ENCODE measurements around the gene ALK.

The ALK gene

DNA sequence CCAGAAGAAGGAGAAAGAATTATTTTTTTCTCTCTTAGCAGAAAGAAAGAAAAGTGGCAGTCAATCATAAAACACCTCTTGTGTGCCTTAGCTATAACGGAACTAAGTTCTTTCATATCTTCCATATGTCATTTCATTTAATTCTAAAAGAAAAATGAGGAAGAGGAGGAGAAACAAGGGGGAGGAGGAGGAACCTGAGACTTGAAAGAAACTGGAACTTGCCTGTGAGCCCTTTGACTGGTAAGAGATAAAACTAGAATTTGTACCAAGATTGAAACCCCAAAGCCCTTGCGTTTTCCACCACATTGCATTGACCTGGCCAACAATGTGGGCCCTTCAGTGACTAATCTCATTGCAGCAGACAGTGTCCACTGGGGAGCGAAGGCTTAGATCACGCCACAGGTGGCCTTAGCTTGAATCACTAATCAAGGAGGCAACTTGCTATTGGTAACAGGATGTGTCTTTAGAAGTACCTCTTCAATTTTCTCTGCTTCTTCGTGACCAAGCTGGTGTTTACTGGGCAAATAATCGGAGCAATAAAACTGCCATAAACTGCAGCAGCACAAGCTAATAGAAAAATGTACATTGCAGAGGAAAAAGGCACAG is 498.2 kb downstream of the ALK start:
- no peak for DNase-seq

DNA sequence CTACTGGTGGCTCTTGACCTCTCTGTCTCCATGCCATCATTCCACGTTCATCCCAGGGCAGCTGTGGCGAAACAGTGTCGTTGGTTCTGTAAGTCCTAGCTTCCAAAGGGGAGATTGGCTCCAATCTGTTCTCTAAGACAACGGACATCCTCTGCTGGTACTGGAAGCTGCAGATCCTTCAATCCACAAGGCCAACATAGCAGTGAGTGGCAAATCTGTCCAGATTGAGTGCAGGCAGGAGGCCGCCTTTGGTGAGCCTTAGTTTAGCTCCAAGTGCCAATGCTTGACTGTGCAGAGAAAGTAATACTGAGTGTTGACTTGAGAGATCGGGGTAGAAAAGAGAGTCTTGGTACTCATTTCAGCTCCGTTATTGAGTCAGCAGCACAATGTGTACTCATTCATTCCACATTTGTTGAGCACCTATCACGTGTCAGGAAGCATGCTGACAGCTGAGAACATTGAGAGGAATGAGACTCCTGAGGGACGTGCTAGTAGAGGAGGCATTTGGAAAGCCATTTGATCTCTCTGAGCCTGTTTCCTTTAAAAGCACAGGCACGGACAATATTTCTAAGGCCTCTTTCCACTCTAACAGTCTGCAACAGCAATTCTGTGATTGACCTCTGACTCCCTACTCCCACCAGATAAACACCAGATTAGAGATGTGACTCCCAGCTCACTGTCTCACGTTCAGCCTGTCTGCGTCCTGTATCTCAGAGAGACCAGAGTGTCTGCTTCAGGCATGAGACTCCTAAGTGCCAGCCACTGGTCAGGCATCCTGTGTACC is 500.2 kb downstream of the ALK start:
- DNase-seq: no peak

DNA sequence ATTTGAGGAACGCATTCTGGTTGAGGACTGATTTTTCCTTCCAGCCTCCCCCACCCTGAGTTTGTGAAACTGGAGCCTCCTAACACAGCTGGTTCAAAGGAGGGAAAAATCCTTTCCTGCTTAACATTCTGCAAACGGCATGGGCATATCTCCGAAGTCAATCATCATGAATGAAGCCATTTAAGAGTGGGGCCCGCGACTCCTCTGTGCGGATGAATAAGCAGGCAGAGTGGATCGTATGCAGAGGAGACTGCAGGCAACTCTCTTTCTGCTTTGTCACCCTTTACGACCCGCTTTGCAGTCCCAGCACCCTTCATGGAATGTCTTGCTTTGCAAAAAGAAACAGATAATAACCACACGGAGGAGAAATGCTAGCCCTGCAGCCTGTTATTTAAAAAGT is 500.9 kb downstream of the ALK start:
- peak in 2 of 58 donors; percentile 3 to 7 for DNase-seq

DNA sequence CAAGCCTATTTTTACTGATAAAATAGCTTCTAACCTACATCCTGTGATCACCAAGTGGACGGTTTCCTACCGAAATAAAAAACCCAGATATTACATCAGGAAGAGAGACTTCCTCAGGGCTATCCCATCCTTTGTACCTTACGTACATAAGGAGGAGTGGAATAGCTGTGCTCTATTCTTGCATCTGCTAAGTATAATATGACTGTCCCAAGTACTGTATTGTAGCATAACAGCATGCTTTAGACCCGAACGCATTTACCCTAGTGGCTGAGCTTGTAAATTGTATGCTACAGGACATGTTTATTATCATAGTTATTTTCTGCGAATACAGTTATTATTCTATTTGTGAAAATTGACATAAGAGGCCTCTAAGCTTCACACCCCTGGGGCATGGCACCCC is 503.8 kb downstream of the ALK start:
- DNase-seq: no peak

DNA sequence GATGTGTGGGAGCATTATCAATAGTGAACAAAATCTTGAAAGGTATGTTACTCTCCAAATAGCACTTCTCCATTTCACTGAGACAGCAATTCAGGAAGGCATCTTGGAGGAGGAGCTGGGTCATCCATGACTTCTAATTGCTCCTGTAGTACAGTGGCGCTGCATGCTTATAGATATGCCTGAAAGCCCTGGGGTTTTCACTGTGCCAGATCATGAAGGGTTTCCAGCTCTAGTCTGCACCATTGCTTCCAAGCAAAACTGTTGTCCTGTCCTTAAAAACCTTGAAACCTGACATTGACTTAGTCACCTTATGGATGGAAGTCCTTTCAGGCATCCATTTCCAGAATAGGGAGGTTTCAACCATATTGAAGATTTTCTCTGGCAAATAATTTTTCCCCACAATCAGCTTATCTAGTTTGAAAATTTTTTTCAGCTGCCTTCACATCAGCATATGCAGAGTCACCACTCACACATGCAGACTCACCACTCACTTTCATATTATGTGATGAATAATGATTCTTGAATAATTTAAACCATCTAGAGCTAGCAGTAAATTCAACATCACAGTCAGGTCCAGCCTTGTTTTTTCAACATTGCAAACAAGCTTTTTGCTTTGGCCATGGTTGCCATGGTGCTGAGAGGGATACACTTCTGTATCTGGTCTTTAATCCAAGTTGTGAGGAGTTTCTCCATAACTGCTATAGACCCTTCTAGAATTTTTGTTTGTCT is 509.0 kb downstream of the ALK start:
- no peak for DNase-seq

DNA sequence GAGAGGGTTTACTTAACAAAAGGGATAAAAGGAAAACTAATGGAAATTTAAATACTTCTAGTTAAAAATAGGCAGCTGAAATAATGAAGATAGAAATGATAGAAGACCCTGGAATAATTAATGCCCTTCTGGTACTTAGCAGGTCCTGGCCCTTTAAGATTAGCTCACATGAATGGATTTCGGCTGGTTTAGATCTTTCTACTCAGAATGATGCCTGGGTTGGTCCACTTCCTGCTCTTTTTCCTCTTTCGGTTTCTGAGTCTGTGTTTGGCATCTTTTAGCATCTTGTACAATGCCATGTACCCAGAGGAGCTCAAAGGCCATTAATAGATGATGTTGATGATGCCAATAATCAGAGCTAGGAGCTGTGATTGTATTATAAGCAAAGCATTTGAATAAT is 515.7 kb downstream of the ALK start:
- no peak for DNase-seq

DNA sequence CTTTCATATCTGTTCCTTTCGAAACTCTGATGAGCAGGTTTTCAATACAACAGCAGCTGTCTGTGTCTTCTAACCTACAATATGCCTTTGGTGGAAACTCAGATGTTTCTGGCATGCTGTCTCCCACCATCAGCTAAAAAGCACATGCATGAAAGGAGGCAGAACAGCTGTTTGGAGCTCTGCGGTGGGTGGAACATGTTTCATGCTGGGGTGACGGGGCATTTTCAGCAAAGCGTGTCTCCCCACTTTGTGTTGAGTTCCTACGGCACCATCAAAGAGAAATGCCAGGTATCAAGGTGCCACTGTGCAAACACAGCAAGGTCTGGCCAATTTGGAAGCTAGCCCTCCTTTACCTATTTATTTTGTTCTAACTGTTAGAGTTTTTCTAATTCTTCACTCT is 516.1 kb downstream of the ALK start:
- no peak for DNase-seq

DNA sequence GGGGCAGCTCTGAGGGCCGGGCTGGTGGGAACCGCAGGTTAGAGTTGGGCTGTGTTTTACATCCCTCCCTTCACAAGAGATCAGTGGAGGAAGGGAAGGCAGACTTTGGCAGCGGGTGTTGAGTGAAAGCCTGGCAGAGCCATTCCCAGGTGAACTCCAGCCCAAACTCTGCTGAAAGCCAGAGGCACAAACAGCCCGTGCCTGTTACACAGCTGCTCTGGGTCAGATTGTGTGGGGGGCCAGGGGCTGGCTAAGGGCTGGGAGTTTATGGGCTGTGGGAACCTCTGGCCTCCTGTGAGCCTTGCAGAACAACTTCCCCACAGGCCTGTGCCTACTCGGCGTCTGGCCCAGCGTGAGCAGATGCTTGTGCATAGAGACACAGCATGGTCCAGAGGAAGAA is 519.4 kb downstream of the ALK start:
- no peak for DNase-seq

DNA sequence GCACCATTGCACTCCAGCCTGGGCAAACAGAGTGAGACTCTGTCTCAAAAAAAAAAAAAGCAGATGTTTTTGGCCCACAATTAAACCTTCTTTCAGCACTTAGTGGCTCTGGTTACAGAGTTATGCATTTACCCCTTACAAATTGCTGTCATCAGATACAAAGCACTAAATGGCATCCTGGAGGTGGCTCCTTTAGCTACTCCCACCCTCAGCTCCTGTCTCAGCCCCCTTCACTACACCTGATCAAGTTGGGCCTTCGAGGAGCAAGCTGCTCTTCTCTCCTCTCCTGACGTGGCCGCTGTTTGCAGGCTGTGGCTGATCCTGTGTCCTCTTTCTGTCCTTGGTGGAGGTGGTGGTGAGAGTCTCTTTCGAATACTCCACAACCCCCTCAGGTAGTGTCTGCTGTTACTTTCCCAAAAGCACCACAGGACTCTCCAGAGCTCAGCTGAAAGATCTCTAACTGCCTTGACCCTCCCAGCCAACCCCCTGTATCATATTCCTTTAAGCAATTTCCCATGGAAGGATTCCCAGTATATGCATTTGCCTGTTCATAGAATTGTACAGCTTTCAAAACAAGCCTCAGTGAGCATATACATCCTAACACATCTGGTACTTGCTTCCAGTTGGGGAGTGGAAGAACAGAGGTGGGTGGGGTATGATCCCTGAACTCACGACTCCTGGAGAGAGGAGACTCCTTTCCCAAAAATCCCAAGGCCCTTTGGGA is 520.3 kb downstream of the ALK start:
- no peak for DNase-seq

DNA sequence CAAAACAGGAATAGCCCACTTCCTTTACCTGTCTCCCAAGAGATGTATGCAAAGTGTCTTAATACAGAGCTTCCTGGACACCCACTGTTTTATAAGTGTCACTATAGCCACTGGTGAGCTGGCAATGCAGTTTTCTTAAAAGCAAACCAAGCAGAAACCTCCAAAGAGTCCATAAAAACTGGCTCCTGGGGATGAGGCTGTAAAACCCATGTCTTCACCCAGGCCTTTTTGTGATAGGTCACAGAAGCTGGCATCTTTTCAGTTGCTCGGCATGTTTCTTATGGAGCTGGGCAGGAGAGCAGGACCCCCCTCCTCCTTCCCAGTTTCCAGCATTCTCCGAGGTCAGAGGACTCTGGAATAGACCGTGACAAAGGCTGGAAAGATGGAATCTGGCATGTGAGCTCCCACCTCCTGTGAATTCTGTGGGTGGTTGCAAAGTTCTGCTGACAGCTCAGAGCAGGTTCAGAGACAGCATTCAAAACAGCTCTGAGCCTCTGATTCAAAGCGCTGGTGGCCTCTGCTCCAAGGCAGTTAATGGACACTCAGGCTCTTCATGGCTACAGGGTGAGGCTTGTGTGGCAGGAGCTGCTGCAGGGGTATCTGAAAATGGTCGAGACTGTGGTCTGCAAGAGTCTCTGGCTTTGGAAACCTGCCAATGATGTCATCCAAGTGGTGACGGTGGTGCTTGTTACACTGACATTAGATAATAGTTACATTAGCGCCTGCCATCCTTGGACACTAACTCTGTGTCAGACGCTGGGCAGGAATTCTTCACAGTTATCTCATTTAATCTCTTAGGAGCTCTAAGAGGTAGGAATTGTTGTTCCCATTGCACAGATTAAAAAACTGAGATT is 522.8 kb downstream of the ALK start:
- no peak for DNase-seq

DNA sequence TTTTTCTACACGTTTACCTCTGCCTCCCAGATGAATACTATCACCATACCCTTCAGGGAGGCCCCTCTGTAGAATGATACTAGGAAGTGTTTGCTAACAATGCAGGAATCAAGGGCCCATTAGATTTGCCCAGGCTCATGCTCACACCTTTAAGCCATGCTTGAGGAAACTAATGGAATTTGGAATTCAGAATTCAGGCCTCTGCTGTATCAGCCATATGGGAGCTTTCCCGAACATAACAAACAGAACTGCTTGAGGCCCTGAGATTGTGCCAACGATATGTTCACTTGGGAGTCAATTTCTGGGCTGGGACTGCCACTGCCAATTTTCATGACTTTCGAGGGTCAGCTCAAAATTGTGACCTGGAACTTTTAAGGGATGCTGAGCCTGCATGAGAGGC is 523.7 kb downstream of the ALK start:
- DNase-seq: no peak

DNA sequence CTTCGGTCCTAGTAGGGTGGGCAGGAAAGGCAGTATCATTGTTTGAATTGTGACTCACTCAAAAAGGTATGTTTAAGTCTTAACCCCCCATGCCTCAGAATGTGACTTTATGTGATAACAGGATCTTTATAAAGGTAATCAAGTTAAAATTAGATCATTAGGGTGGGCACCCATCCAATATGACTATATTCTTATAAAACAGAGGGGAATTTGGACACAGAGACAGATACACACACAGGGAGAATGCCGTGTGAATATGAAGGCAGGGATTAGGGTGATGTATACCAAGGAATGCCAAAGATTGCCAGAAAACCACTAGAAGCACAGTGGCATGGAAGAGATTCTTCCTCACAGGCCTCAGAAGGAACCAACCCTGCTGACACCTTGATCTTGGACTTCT is 524.3 kb downstream of the ALK start:
- no peak for DNase-seq

DNA sequence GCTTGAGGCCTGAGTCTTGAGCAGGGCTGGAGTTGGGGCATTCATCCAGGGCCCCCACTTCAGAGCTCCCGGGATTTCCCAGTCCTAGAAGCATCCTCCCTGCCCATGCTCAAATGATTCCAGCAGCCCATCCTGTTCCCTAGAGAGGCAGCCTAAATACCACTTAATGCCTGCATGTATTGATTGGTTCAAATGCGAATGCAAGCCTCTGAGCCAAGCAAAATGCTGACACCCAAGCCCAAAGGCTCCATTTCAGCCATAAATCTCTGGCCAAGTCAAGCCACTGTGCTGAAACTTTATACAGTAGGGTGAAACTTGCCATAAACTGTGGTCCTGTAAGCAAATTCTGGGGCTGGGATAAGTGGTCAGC is 526.4 kb downstream of the ALK start:
- no peak for DNase-seq

DNA sequence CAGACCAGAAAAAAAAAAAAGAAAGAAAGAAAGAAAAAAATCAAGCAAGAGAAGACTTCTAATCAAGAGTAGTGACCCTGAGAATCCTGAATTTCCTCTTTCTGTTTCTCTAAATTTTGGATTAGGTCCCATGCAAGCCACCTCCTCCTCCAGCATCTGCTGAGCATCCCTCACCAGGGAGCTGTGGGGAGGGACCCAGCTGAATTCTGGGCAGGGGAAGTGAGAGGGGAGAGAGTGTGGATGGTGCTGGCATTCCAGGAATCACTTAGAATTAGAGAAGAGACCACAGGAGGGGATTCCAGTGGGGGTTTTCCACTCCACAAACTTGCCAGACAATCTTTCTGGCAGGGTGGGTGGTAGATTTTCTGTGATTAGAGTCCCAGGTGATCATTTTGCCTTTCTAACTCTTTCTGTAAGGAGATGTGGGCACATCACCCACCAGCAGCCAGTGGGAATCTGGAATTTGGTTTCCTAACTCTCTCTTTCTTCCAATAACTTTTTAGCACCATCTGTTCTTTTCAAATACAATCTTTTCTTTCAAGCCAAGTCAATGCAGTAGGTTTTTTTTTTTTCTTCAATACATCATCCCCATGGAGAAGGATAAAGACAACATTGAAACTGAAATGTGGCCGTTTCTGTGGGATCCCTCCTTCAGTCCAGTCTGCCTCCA is 526.9 kb downstream of the ALK start:
- DNase-seq: no peak

DNA sequence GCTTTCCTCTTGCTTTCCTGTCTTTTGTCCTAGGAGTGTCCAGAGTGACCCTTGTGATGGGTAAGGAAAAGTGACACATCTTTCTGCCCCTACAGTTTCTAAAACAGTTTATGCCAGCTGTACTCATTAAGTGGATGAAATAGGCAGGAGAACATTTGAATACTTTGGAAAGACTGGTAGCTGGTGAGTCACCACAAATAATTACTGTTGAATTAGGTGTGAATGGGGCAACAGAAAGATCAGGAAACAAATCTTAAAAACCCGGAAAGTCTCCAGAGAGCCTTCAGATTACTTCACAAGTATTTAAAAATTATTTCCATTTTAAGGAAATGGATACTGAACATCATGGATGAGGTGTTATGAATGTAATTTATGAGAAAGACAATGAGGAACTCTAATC is 527.7 kb downstream of the ALK start:
- DNase-seq: no peak

DNA sequence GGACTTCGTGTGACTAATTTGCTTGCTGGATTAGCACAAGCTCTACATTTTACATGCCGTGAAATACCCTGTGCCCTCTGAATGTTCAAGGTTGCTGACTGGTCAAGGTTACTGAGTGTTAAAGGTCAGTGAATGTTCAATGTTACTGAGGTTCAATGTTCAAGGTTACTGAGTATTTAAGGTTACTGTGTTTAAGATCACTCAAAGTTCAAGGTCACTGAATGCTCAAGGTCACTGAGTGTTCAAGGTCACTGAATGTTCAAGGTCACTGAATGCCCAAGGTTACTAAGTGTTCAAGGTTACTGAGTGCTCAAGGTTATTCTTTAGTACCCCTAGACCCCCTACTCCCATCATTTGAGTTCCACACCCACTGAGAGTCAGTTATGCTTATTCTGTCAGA is 528.6 kb downstream of the ALK start:
- no peak for DNase-seq

DNA sequence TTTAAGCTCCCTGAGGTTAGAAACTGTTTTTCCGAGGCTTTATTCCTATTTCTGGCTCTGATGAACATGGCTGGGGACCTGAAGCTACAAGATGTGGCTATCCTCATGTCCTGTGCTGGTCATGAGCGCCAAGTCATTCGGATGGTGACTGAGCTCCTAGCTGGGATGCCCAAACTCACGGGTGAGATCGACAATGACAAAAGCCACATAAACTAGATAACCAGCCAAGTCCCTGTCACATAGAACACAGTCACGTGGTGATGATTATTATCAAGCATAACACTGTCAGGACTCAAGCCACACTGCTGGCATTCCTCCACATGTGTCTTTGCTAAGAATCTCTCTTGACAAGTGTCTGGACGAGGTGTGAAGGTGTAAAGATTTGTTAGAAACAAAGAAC is 531.2 kb downstream of the ALK start:
- DNase-seq: no peak

DNA sequence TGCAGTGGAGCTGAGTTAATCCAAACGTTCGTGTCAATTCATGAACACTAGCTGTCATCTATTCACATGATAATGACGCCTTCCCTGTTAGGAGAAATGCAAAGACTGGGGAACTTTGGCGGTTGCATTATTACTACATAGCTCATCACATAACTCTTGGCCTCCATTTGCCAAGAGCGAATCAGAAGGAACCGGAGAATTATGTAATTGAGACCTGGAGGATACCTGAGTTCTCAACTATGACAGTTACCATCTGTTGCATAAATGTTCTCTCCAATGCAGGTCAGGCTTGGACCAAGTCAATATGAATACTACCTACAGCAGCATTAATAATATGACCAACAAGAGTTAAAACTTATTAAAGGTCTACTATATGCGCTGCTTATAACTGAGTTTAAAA is 531.7 kb downstream of the ALK start:
- DNase-seq: no peak

DNA sequence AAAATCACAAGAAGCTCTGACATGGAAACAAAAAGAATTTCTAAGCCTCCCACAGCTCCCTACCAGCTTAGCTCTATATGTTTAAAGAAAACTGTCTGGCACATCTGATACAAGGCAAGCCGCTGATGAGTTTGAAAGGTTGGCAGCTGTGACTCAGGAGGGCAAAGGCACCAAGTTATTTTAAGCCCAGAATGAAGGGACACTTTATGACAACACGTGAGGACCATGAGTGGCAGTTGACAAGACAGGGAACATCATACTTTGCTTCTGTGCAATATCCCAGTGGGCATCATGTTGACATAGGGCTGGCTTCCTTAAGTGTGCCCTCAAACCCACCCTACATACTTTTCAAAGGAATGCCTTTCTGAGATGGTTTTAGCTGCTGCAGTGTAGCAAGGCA is 533.3 kb downstream of the ALK start:
- no peak for DNase-seq

DNA sequence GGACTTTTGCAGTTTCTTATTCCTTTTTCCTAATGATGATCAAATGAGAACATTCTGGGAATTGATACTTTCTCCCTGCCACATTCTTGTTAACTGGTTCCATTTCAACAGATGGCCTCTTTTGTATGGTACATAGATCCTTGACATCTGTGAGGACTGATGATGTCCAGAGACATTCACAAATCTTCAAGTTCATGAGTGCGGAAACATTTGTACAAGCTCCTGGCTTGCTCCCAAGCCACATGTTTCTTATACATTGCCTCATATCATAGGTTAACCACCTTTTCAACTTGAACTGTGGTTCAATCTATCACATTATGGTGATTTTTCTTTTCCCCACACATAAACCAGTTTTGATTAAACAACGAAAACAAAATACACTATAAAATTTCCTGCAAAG is 538.9 kb downstream of the ALK start:
- no peak for DNase-seq

DNA sequence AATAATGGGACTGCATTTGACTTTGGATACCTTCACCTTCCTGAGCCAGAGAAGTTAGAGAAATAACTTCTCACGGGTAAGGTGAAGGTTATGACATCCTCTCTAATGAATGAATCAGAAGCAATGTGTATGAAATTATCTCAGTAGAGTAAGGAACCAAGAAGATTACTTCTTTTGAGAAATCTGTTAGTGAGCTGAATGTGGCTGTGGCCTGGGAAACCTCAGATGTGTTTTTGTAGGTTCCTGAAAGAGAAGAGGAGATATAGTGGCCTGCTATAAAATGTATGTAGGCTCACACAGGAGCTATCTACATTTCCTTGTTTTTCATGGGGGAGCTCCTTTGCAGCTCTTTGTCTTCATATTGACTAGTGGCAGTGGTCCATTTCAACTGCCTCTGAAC is 543.6 kb downstream of the ALK start:
- DNase-seq: no peak
